IPS-NIHi7 (cell line): Measurements from ENCODE around the gene FAM32A.

Source experiments
- DNase-seq: peaks from one replicate; pipeline ENCODE4 v3.0.0; 2012; ENCODE audit warnings: mixed read lengths; ENCODE audit errors: extremely low spot score

The FAM32A gene

GRCh38 chr19:16202320-16203255 is 17.4 kb downstream of the FAM32A start:
- DNase-seq, result peak; percentile 4

GRCh38 chr19:16203256-16204004 is 18.2 kb downstream of the FAM32A start:
- no peak for DNase-seq

- no peak for DNase-seq
These were observed 18.7 kb downstream of the FAM32A start for GRCh38 chr19:16204005-16204294.

GRCh38 chr19:16205205-16206045 is 20.2 kb downstream of the FAM32A start:
- DNase-seq, result no peak

- DNase-seq, result no peak
These were observed 20.9 kb downstream of the FAM32A start for GRCh38 chr19:16206046-16206605.

GRCh38 chr19:16206637-16207036 is 21.4 kb downstream of the FAM32A start:
- no peak for DNase-seq

GRCh38 chr19:16207063-16207462 is 21.9 kb downstream of the FAM32A start:
- no peak for DNase-seq

GRCh38 chr19:16207490-16208025 is 22.3 kb downstream of the FAM32A start:
- DNase-seq, result no peak

- DNase-seq, result no peak
These were observed 23.0 kb downstream of the FAM32A start for GRCh38 chr19:16208064-16208759.

- no peak for DNase-seq
These were observed 23.8 kb downstream of the FAM32A start for GRCh38 chr19:16208847-16209665.

- DNase-seq, result no peak
These were observed 25.0 kb downstream of the FAM32A start for GRCh38 chr19:16210168-16210567.

- no peak for DNase-seq
These were observed 27.9 kb downstream of the FAM32A start for GRCh38 chr19:16213076-16213475.

GRCh38 chr19:16216744-16217670 is 31.8 kb downstream of the FAM32A start:
- DNase-seq, result no peak

- DNase-seq, result no peak
These were observed 32.7 kb downstream of the FAM32A start for GRCh38 chr19:16217716-16218451.

- no peak for DNase-seq
These were observed 33.6 kb downstream of the FAM32A start for GRCh38 chr19:16218851-16219250.

GRCh38 chr19:16222806-16223205 is 37.6 kb downstream of the FAM32A start:
- DNase-seq, result no peak

GRCh38 chr19:16223746-16224145 is 38.5 kb downstream of the FAM32A start:
- no peak for DNase-seq
